Measurements from ENCODE around the gene AJM1. TPM values are rescaled to one million over a fixed set of nuclear protein-coding genes. Genes with fewer than 3 reads are reported as not detected.

The AJM1 gene
- total and polyA plus RNA-seq, 2 donors (not counting 1 experiment from before 2014, with no cell fraction given) = 0.19 to 1.7 TPM

GRCh38 chr9:136804509-136805206 is 37.6 kb upstream of the AJM1 start:
- Histone ChIP-seq H2AFZ (ENCODE audit: low read length) (no peak overlapping the region), H3K79me2 (ENCODE audit: control insufficient read depth, insufficient read depth, low read length) (peaks cover 17% of the 10 kb centered on the region), H3K4me2 (ENCODE audit: extremely low read depth, insufficient read depth, low read length) (no peak overlapping the region), H3K9me3 (ENCODE audit: control insufficient read depth, insufficient read depth, low read depth, low read length) (no peaks in the 10 kb centered on the region), H3K36me3 (ENCODE audit: control insufficient read depth, insufficient read depth, low read length) (peaks cover 2% of the 10 kb centered on the region), H3K4me3 (replicated peaks in 1 of 4; ENCODE audit: control extremely low read depth in 1 of 4, insufficient read depth in 1 of 4, low read depth in 3 of 4, low read length in 4 of 4) (no peak overlapping the region), H4K20me1 (ENCODE audit: control insufficient read depth, extremely low read depth, insufficient read depth, low read length) (no peaks in the 10 kb centered on the region), H3K9ac (ENCODE audit: insufficient read depth, low read length) (no peak overlapping the region), H3K27ac (ENCODE audit: insufficient read depth, low read length) (no peak overlapping the region), H3K4me1 (ENCODE audit: control insufficient read depth, extremely low read depth, insufficient read depth, low read length) (peaks cover 9% of the 10 kb centered on the region), H3K27me3 (ENCODE audit: control insufficient read depth, insufficient read depth, low read length) (peaks cover 12% of the 10 kb centered on the region)
- TF ChIP-seq EZH2 (IDR thresholded peaks at IDR 0.05; ENCODE audit: low read length, missing control alignments) = no peak
- TF ChIP-seq CTCF (conservative IDR thresholded peaks at IDR 0.05 in 1 of 2, IDR thresholded peaks at IDR 0.05 in 1 of 2; ENCODE audit: low read depth in 1 of 2, low read length in 2 of 2) = no peak
- DNase-seq (ENCODE audit: low read depth in 2 of 2) = no peak

GRCh38 chr9:136805207-136805740 is 37.0 kb upstream of the AJM1 start:
- no peak for DNase-seq (ENCODE audit: low read depth in 2 of 2)
- no peaks in the 10 kb centered on the region for H3K9me3 ChIP-seq (ENCODE audit: control insufficient read depth, insufficient read depth, low read depth, low read length)
- no peak overlapping the region for H3K27ac ChIP-seq (ENCODE audit: insufficient read depth, low read length)
- peaks cover 11% of the 10 kb centered on the region for H3K27me3 ChIP-seq (ENCODE audit: control insufficient read depth, insufficient read depth, low read length)
- H3K4me3 ChIP-seq (replicated peaks in 1 of 4; ENCODE audit: control extremely low read depth in 1 of 4, insufficient read depth in 1 of 4, low read depth in 3 of 4, low read length in 4 of 4) = no peak overlapping the region
- no peak overlapping the region for H2AFZ ChIP-seq (ENCODE audit: low read length)
- TF ChIP-seq EZH2 (IDR thresholded peaks at IDR 0.05; ENCODE audit: low read length, missing control alignments) (no peak), CTCF (conservative IDR thresholded peaks at IDR 0.05 in 1 of 2, IDR thresholded peaks at IDR 0.05 in 1 of 2; ENCODE audit: low read depth in 1 of 2, low read length in 2 of 2) (no peak)
- H4K20me1 ChIP-seq (ENCODE audit: control insufficient read depth, extremely low read depth, insufficient read depth, low read length) = no peaks in the 10 kb centered on the region
- H3K4me2 ChIP-seq (ENCODE audit: extremely low read depth, insufficient read depth, low read length) = no peak overlapping the region
- peaks cover 23% of the 10 kb centered on the region for H3K79me2 ChIP-seq (ENCODE audit: control insufficient read depth, insufficient read depth, low read length)
- H3K36me3 ChIP-seq (ENCODE audit: control insufficient read depth, insufficient read depth, low read length) = peaks cover 2% of the 10 kb centered on the region
- H3K4me1 ChIP-seq (ENCODE audit: control insufficient read depth, extremely low read depth, insufficient read depth, low read length) = peaks cover 9% of the 10 kb centered on the region
- no peak overlapping the region for H3K9ac ChIP-seq (ENCODE audit: insufficient read depth, low read length)

- Histone ChIP-seq H3K79me2 (ENCODE audit: control insufficient read depth, insufficient read depth, low read length) (peaks cover 28% of the 10 kb centered on the region), H3K4me1 (ENCODE audit: control insufficient read depth, extremely low read depth, insufficient read depth, low read length) (peaks cover 9% of the 10 kb centered on the region), H2AFZ (ENCODE audit: low read length) (no peak overlapping the region), H3K9me3 (ENCODE audit: control insufficient read depth, insufficient read depth, low read depth, low read length) (no peaks in the 10 kb centered on the region), H3K4me2 (ENCODE audit: extremely low read depth, insufficient read depth, low read length) (peak overlapping the region; percentile 86), H3K27ac (ENCODE audit: insufficient read depth, low read length) (no peak overlapping the region), H3K27me3 (ENCODE audit: control insufficient read depth, insufficient read depth, low read length) (peaks cover 3% of the 10 kb centered on the region), H4K20me1 (ENCODE audit: control insufficient read depth, extremely low read depth, insufficient read depth, low read length) (no peaks in the 10 kb centered on the region), H3K4me3 (replicated peaks in 1 of 4; ENCODE audit: control extremely low read depth in 1 of 4, insufficient read depth in 1 of 4, low read depth in 3 of 4, low read length in 4 of 4) (no peak overlapping the region), H3K9ac (ENCODE audit: insufficient read depth, low read length) (no peak overlapping the region), H3K36me3 (ENCODE audit: control insufficient read depth, insufficient read depth, low read length) (peaks cover 2% of the 10 kb centered on the region)
- no peak for DNase-seq (ENCODE audit: low read depth in 2 of 2)
- no peak for TF ChIP-seq EZH2 (IDR thresholded peaks at IDR 0.05; ENCODE audit: low read length, missing control alignments)
- no peak for TF ChIP-seq CTCF (conservative IDR thresholded peaks at IDR 0.05 in 1 of 2, IDR thresholded peaks at IDR 0.05 in 1 of 2; ENCODE audit: low read depth in 1 of 2, low read length in 2 of 2)
Measured at GRCh38 chr9:136806067-136806466, 36.2 kb upstream of the AJM1 start.
